LHCN-M2 (cell line): ENCODE results near the gene ZFR2. TPM values are rescaled to one million over a fixed set of nuclear protein-coding genes. Genes with fewer than 3 reads are reported as not detected.

Experiments
- total RNA-seq: library from RNA; depleted of rRNA; stranded (reverse); fragments of >200 nt; gene quantifications from 2 replicates; pipeline ENCODE4 v1.2.3, GENCODE V29; 2014; rRNA removed

The ZFR2 gene
- total RNA-seq, 1 experiment from 2014 or later, result not detected

Other genes with a start within 250 kb of the ZFR2 start
- 32.3 and 35.8 TPM in 2 replicates for gene CACTIN, start 242.2 kb downstream of the ZFR2 start, total RNA-seq
- gene PIP5K1C, start 168.6 kb downstream of the ZFR2 start, total RNA-seq, result 26.4 and 29.0 TPM in 2 replicates
- not detected in 2 replicates for gene TJP3, start 160.7 kb downstream of the ZFR2 start, total RNA-seq
- gene APBA3, start 107.3 kb downstream of the ZFR2 start, total RNA-seq, result 19.3 and 28.5 TPM in 2 replicates
- 38.0 and 50.2 TPM in 2 replicates for gene MRPL54, start 106.4 kb downstream of the ZFR2 start, total RNA-seq
- not detected in 2 replicates for gene RAX2, start 96.8 kb downstream of the ZFR2 start, total RNA-seq
- not detected in 2 replicates for gene MATK, start 82.7 kb downstream of the ZFR2 start, total RNA-seq
- 0.06 TPM in 1 of 2 replicates, not detected in the other for gene ATCAY, start 11.6 kb upstream of the ZFR2 start, total RNA-seq
- not detected in 2 replicates for gene NMRK2, start 64.0 kb upstream of the ZFR2 start, total RNA-seq
- 135 and 150 TPM in 2 replicates for gene DAPK3, start 102.1 kb upstream of the ZFR2 start, total RNA-seq
- gene EEF2, start 116.4 kb upstream of the ZFR2 start, total RNA-seq, result 2,004 and 2,150 TPM in 2 replicates
- gene PIAS4, start 138.7 kb upstream of the ZFR2 start, total RNA-seq, result 17.6 and 18.1 TPM in 2 replicates
- 29.5 and 29.7 TPM in 2 replicates for gene ZBTB7A, start 197.9 kb upstream of the ZFR2 start, total RNA-seq